Measurements from ENCODE around the gene EWSR1. TPM values are rescaled to one million over a fixed set of nuclear protein-coding genes. Genes with fewer than 3 reads are reported as not detected.

The EWSR1 gene
- total and polyA plus RNA-seq, 2 donors (not counting 3 experiments of a cell fraction or from before 2014, with no cell fraction given) = 305 to 588 TPM

DNA sequence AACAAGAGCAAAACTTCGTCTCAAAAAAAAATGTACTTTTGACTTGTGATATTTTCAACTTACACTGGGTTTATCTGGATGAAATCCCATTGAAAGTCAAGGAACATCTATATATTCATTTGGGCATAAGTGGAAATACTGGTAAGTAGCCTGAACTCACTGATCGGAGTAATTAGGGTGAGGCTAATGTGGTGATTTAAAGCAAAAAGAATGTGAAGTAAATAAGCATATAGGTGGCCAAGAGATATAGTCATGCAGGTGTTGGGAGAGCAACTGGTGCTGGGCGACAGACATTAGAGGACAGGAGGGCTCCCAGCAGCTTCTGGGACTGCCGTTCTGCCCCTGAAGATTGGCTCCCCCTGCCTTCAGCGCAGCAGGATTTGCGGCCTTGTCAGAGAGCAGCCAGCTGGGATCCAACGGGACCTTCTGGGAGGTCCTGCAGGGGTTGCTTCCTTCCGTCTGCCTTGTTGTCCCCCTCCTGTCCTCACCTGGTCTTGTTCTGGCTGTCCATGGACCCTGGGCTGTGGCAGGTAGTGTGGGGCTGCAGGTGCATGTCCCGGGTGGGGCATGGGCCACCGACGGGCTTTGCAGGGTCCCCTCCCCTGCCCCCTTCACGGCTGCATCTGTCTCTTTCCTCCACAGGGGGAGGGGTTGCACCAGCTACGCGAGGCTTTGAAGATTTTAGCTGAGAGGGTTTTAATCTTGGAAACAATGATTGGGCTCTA lies 14.3 kb upstream of the EWSR1 start:
- FAIRE-seq (no peak), DNase-seq (ENCODE audit: low read depth, low spot score) (no peak)
- H3K27me3 ChIP-seq (ENCODE audit: control insufficient read depth in 2 of 2, insufficient read depth in 2 of 2, low read length in 2 of 2) = peaks cover 0 to 2% of the 10 kb centered on the region in 2 experiments
- no peak overlapping the region for H2AFZ ChIP-seq (ENCODE audit: low read depth, low read length)
- no peaks in the 10 kb centered on the region for H3K79me2 ChIP-seq (ENCODE audit: control insufficient read depth, insufficient read depth, low read length)
- no peak overlapping the region for H3K27ac ChIP-seq (ENCODE audit: insufficient read depth, low read depth, low read length)
- H4K20me1 ChIP-seq (replicated peaks; ENCODE audit: control insufficient read depth, extremely low read depth, insufficient read depth, low read length) = no peaks in the 10 kb centered on the region
- TF ChIP-seq GATA2 (IDR thresholded peaks at IDR 0.05; ENCODE audit: insufficient read depth, insufficient read length, low read depth, low read length) (no peak), POLR2AphosphoS5 (IDR thresholded peaks at IDR 0.05; ENCODE audit: insufficient read depth, low read depth, low read length) (no peak), MAX (IDR thresholded peaks at IDR 0.05; ENCODE audit: insufficient read depth, insufficient read length) (no peak), MYC (IDR thresholded peaks at IDR 0.05; ENCODE audit: low read depth, low read length) (no peak), JUN (IDR thresholded peaks at IDR 0.05; ENCODE audit: borderline replicate concordance, insufficient read depth, insufficient read length, low read depth) (no peak), POLR2A (IDR thresholded peaks at IDR 0.05; ENCODE audit: low read depth, low read length) (no peak), FOS (IDR thresholded peaks at IDR 0.05; ENCODE audit: borderline replicate concordance, insufficient read depth, low read length) (no peak), EZH2 (IDR thresholded peaks at IDR 0.05; ENCODE audit: borderline replicate concordance, low read depth, low read length, severe bottlenecking) (no peak)
- TF ChIP-seq, protein P1, sequence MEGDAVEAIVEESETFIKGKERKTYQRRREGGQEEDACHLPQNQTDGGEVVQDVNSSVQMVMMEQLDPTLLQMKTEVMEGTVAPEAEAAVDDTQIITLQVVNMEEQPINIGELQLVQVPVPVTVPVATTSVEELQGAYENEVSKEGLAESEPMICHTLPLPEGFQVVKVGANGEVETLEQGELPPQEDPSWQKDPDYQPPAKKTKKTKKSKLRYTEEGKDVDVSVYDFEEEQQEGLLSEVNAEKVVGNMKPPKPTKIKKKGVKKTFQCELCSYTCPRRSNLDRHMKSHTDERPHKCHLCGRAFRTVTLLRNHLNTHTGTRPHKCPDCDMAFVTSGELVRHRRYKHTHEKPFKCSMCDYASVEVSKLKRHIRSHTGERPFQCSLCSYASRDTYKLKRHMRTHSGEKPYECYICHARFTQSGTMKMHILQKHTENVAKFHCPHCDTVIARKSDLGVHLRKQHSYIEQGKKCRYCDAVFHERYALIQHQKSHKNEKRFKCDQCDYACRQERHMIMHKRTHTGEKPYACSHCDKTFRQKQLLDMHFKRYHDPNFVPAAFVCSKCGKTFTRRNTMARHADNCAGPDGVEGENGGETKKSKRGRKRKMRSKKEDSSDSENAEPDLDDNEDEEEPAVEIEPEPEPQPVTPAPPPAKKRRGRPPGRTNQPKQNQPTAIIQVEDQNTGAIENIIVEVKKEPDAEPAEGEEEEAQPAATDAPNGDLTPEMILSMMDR (IDR thresholded peaks at IDR 0.05; ENCODE audit: extremely low read depth in 1 of 2, insufficient read depth in 1 of 2, low read depth in 1 of 2, low read length in 2 of 2) = no peak
- intact Hi-C loops (cut with micrococcal nuclease) = no loop called here
- no TSS peak for BruUV-seq (replicated peaks)
- no peak overlapping the region for H3K4me3 ChIP-seq (replicated peaks in 1 of 3; ENCODE audit: insufficient read depth in 1 of 3, low read depth in 1 of 3, low read length in 3 of 3)
- no peaks in the 10 kb centered on the region for H3K9me1 ChIP-seq (replicated peaks; ENCODE audit: control insufficient read depth, extremely low read depth, insufficient read depth, low read length)
- POLR2A ChIA-PET = no interaction called here
- no peak overlapping the region for H3K9ac ChIP-seq (replicated peaks; ENCODE audit: extremely low read depth, insufficient read depth, low read length)
- H3K36me3 ChIP-seq (ENCODE audit: control insufficient read depth in 2 of 2, extremely low read depth in 1 of 2, insufficient read depth in 2 of 2, low read length in 2 of 2) = no peaks in the 10 kb centered on the region
- CTCF ChIA-PET = interaction anchor here (0.6 to 1.2 kb wide), 2 partner anchors 8 to 9 kb away, joined by 3 to 7 read pairs; no protein-coding TSS in a partner anchor
- H3K4me1 ChIP-seq (ENCODE audit: control insufficient read depth, extremely low read depth, insufficient read depth, low read length) = no peaks in the 10 kb centered on the region
- no peaks in the 10 kb centered on the region for H3K9me3 ChIP-seq (replicated peaks; ENCODE audit: control insufficient read depth, insufficient read depth, low read length)
- H3K4me2 ChIP-seq (ENCODE audit: insufficient read depth, low read length) = no peak overlapping the region
- dilution Hi-C loops (cut with MboI; ENCODE audit: extremely low pct_ligation_motif_present, low sequenced_read_pairs) = no loop called here

Measured in endothelial cell of umbilical vein (primary cell).